Spleen (tissue), 11 donors: Measurements from ENCODE around the gene COL26A1. TPM values are rescaled to one million over a fixed set of nuclear protein-coding genes. Genes with fewer than 3 reads are reported as not detected.

Experiments used
- DNase-seq: peaks from one replicate; pipeline ENCODE4 v3.0.0-alpha.2; 2020
- H3K27ac ChIP-seq, 8 donors: fragments of 200-600 bp; sonication (generic) in 7 of 8; 1 replicate in 4 of 8; 2 replicates in 4 of 8; pipeline versions ENCODE4 v1.5.0 to v1.8.0; 2016 to 2021; ENCODE audit warnings: inconsistent platforms in 4 of 8, mild to moderate bottlenecking in 4 of 8, moderate library complexity in 1 of 8
- H3K27me3 ChIP-seq, 7 donors: fragments of 200-600 bp; sonication (generic) in 6 of 7; replicated peaks in 1 of 7; 1 replicate in 4 of 7; 2 replicates in 3 of 7; pipeline versions ENCODE4 v1.5.0 to v1.8.0; 2016 to 2021; ENCODE audit warnings: inconsistent platforms in 3 of 7, mild to moderate bottlenecking in 1 of 7
- H3K36me3 ChIP-seq, 6 donors: fragments of 200-600 bp; sonication (generic) in 5 of 6; 1 replicate in 4 of 6; 2 replicates in 2 of 6; pipeline versions ENCODE4 v1.5.0 to v1.8.0; 2016 to 2021; ENCODE audit warnings: inconsistent platforms in 2 of 6
- H3K4me1 ChIP-seq, 6 donors: fragments of 200-600 bp; sonication (generic) in 5 of 6; 1 replicate in 3 of 6; 2 replicates in 3 of 6; pipeline versions ENCODE4 v1.5.0 to v1.8.0; 2016 to 2021; ENCODE audit warnings: inconsistent platforms in 3 of 6
- H3K4me3 ChIP-seq, 8 donors: fragments of 200-600 bp; sonication (generic) in 7 of 8; 1 replicate in 4 of 8; 2 replicates in 4 of 8; pipeline versions ENCODE4 v1.5.0 to v1.8.0; 2016 to 2021; ENCODE audit warnings: inconsistent platforms in 4 of 8, mild to moderate bottlenecking in 4 of 8, moderate library complexity in 2 of 8
- H3K9me3 ChIP-seq, 8 donors: fragments of 200-600 bp; sonication (generic) in 7 of 8; 1 replicate in 4 of 8; 2 replicates in 4 of 8; pipeline versions ENCODE4 v1.5.0 to v1.8.0; 2016 to 2021; ENCODE audit warnings: inconsistent platforms in 4 of 8
- POLR2A ChIP-seq, 3 donors: fragments of 450-650 bp; IDR thresholded peaks; one replicate each; pipeline ENCODE4 v1.5.1; 2017; ENCODE audit warnings: antibody characterized with exemption in 3 of 3, mild to moderate bottlenecking in 1 of 3
- POLR2AphosphoS5 ChIP-seq, 3 donors: sonication (generic); formaldehyde crosslinking; IDR thresholded peaks; one replicate each; pipeline ENCODE4 v1.5.1; 2017; ENCODE audit warnings: antibody characterized with exemption in 3 of 3
- WGBS, 5 donors: extraction: QIAGEN DNeasy Blood & Tissue Kit in 3 of 5; methylation state at CpG; one replicate each; pipeline versions ENCODE4 v1.1.5 to v1.1.7; 2013 to 2018; 5-methylcytosine and 5-hydroxymethylcytosine counted together
- intact Hi-C: fragments of 100-400 bp; cut with DNase I; formaldehyde crosslinking; loops from one replicate; pipeline ENCODE4 v1.15.0; 2023; ENCODE audit warnings: low total_unique reads
- polyA plus RNA-seq, 3 donors: library from polyadenylated mRNA; stranded (reverse); fragments of 200-250 nt; gene quantifications; one replicate each; pipeline ENCODE4 v1.2.1, GENCODE V29; 2013
- total RNA-seq, 7 donors: library from RNA; depleted of rRNA in 3 of 7; stranded (reverse); fragments of >200 nt in 3 of 7; fragmentation: NEBNext Ultra II Directional in 4 of 7; extraction: Animal tissue kit (Norgen Biotek cat#: 25700) in 4 of 7; gene quantifications; one replicate each; pipeline versions ENCODE4 v1.1.0 to v1.2.1, GENCODE V29; 2016 to 2021
- TF ChIP-seq, protein P1 (sequence below), 11 experiments: fragments of 200-600 bp in 7 of 11; fragments of 450-650 bp in 4 of 11; sonication (generic) in 4 of 11; IDR thresholded peaks in 8 of 11; conservative IDR thresholded peaks in 3 of 11; 1 replicate in 7 of 11; 2 replicates in 4 of 11; pipeline versions ENCODE4 v1.4.0 to v1.8.0; 2016 to 2021; ENCODE audit warnings: antibody characterized with exemption in 11 of 11, inconsistent platforms in 4 of 11, mild to moderate bottlenecking in 1 of 11
- donor health status: healthy with polysubstance abuse.
- donor health status: DM: no; HTN: no; CAD: no; lungs with moderate emphysema.
- donor health status: DM: no; HTN: no; CAD: no.
- donor health status: Bipolar disorder and iron deficiency.
- donor health status: healthy.
- donor health status: DM: no; HTN: no; CAD: no.
- donor health status: DM: yes; HTN: yes; CAD: no.

The COL26A1 gene
- total and polyA plus RNA-seq, 10 donors, result 0.15 to 0.32 (median 0.22) TPM; not detected in 4

- no peak overlapping the region for H3K4me3 ChIP-seq
- peak; percentile 27 for DNase-seq
- H3K4me1 ChIP-seq, result peaks cover 0 to 8% (median 0%) of the 10 kb centered on the region in 6 donors
- H3K27ac ChIP-seq, result no peak overlapping the region
- no peaks in the 10 kb centered on the region for H3K36me3 ChIP-seq
- 87 to 100% (median 89%) methylated on average over 4 to 5 of the region's 5 CpGs for WGBS, 5 donors
- intact Hi-C loops, result no loop called here
- no peaks in the 10 kb centered on the region for H3K27me3 ChIP-seq
- TF ChIP-seq, protein P1, sequence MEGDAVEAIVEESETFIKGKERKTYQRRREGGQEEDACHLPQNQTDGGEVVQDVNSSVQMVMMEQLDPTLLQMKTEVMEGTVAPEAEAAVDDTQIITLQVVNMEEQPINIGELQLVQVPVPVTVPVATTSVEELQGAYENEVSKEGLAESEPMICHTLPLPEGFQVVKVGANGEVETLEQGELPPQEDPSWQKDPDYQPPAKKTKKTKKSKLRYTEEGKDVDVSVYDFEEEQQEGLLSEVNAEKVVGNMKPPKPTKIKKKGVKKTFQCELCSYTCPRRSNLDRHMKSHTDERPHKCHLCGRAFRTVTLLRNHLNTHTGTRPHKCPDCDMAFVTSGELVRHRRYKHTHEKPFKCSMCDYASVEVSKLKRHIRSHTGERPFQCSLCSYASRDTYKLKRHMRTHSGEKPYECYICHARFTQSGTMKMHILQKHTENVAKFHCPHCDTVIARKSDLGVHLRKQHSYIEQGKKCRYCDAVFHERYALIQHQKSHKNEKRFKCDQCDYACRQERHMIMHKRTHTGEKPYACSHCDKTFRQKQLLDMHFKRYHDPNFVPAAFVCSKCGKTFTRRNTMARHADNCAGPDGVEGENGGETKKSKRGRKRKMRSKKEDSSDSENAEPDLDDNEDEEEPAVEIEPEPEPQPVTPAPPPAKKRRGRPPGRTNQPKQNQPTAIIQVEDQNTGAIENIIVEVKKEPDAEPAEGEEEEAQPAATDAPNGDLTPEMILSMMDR (IDR thresholded peaks at IDR 0.05 in 8 of 11, conservative IDR thresholded peaks at IDR 0.05 in 3 of 11), result no peak
- TF ChIP-seq POLR2A (IDR thresholded peaks at IDR 0.05) (no peak), POLR2AphosphoS5 (IDR thresholded peaks at IDR 0.05) (no peak)
- no peaks in the 10 kb centered on the region for H3K9me3 ChIP-seq
Observed at GRCh38 chr7:101465131-101465530, 102.5 kb downstream of the COL26A1 start.

GRCh38 chr7:101465576-101466196 is 103.0 kb downstream of the COL26A1 start:
- DNase-seq, result peak; percentile 13
- whole genome bisulfite sequencing, 5 donors, result 18 to 24% (median 22%) methylated on average over 7 to 9 of the region's 9 CpGs
- no peaks in the 10 kb centered on the region for H3K9me3 ChIP-seq
- TF ChIP-seq, protein P1 (IDR thresholded peaks at IDR 0.05 in 8 of 11, conservative IDR thresholded peaks at IDR 0.05 in 3 of 11), result no peak
- TF ChIP-seq POLR2AphosphoS5 (IDR thresholded peaks at IDR 0.05) (no peak), POLR2A (IDR thresholded peaks at IDR 0.05) (no peak)
- H3K4me1 ChIP-seq, result peaks cover 0 to 8% (median 0%) of the 10 kb centered on the region in 6 donors
- H3K4me3 ChIP-seq, result no peak overlapping the region
- no peaks in the 10 kb centered on the region for H3K36me3 ChIP-seq
- no peaks in the 10 kb centered on the region for H3K27me3 ChIP-seq
- intact Hi-C loops, result no loop called here
- H3K27ac ChIP-seq, result no peak overlapping the region

GRCh38 chr7:101466871-101467270 is 104.2 kb downstream of the COL26A1 start:
- Histone ChIP-seq H3K4me3 (no peak overlapping the region), H3K4me1 (peaks cover 0 to 8% (median 0%) of the 10 kb centered on the region in 6 donors), H3K9me3 (no peaks in the 10 kb centered on the region), H3K27ac (no peak overlapping the region), H3K36me3 (no peaks in the 10 kb centered on the region), H3K27me3 (no peaks in the 10 kb centered on the region)
- intact Hi-C loops, result no loop called here
- TF ChIP-seq, protein P1 (IDR thresholded peaks at IDR 0.05 in 8 of 11, conservative IDR thresholded peaks at IDR 0.05 in 3 of 11), result no peak
- no peak for TF ChIP-seq POLR2A (IDR thresholded peaks at IDR 0.05)
- no peak for TF ChIP-seq POLR2AphosphoS5 (IDR thresholded peaks at IDR 0.05)
- 56 to 84% (median 77%) methylated on average over 5 to 6 of the region's 6 CpGs for WGBS, 5 donors
- peak; percentile 31 for DNase-seq

- H3K27me3 ChIP-seq, result no peaks in the 10 kb centered on the region
- no peak for TF ChIP-seq POLR2A (IDR thresholded peaks at IDR 0.05)
- no peak for TF ChIP-seq POLR2AphosphoS5 (IDR thresholded peaks at IDR 0.05)
- TF ChIP-seq, protein P1 (IDR thresholded peaks at IDR 0.05 in 8 of 11, conservative IDR thresholded peaks at IDR 0.05 in 3 of 11), result no peak
- H3K4me1 ChIP-seq, result peaks cover 0 to 8% (median 0%) of the 10 kb centered on the region in 6 donors
- intact Hi-C loops, result no loop called here
- peak; percentile 56 for DNase-seq
- H3K36me3 ChIP-seq, result no peaks in the 10 kb centered on the region
- no peaks in the 10 kb centered on the region for H3K9me3 ChIP-seq
- no peak overlapping the region for H3K27ac ChIP-seq
- no peak overlapping the region for H3K4me3 ChIP-seq
- 53 to 60% (median 57%) methylated on average over 12 to 14 of the region's 14 CpGs for WGBS, 5 donors
Observed at GRCh38 chr7:101468546-101469275, 106.0 kb downstream of the COL26A1 start.
